Loucy (cell line): ENCODE measurements around the gene BBX.

ENCODE experiments used
- EZH2phosphoT487 ChIP-seq: fragments of 200-600 bp; IDR thresholded peaks from 2 replicates; pipeline ENCODE4 v1.6.1; 2018; ENCODE audit warnings: antibody characterized with exemption, mild to moderate bottlenecking, moderate library complexity, borderline replicate concordance
- TF ChIP-seq, protein P1 (sequence below): fragments of 200-600 bp; sonication (generic); conservative IDR thresholded peaks from 2 replicates; pipeline ENCODE4 v1.5.1; 2014; ENCODE audit warnings: mild to moderate bottlenecking, antibody characterized with exemption, low read length

DNA sequence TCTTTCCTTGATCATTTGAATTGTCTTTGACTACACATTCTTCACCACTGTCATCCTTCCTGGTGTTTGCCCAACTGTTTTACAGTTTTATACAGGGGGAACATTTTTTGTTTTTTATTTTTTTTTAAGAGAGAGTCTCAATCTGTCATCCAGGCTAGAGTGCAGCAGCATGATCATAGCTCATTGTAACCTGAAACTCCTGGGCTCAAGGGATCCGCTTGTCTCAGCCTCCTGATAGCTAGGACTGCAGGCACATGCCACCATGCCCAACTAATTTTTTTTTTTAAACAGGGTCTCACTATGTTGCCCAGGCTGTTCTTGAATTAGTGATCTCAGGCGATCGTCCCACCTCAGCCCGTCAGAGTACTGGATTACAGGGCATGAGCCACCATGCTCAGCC lies 222.6 kb downstream of the BBX start:
- no peak for TF ChIP-seq EZH2phosphoT487
- TF ChIP-seq, protein P1, sequence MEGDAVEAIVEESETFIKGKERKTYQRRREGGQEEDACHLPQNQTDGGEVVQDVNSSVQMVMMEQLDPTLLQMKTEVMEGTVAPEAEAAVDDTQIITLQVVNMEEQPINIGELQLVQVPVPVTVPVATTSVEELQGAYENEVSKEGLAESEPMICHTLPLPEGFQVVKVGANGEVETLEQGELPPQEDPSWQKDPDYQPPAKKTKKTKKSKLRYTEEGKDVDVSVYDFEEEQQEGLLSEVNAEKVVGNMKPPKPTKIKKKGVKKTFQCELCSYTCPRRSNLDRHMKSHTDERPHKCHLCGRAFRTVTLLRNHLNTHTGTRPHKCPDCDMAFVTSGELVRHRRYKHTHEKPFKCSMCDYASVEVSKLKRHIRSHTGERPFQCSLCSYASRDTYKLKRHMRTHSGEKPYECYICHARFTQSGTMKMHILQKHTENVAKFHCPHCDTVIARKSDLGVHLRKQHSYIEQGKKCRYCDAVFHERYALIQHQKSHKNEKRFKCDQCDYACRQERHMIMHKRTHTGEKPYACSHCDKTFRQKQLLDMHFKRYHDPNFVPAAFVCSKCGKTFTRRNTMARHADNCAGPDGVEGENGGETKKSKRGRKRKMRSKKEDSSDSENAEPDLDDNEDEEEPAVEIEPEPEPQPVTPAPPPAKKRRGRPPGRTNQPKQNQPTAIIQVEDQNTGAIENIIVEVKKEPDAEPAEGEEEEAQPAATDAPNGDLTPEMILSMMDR = no peak
